ENCODE data around the gene RALGAPA1.
"Not testable (repeated sequence)": the region's sequence is repeated elsewhere in the genome, so short reads cannot be mapped to it uniquely, and the experiment has no call there.

DNA sequence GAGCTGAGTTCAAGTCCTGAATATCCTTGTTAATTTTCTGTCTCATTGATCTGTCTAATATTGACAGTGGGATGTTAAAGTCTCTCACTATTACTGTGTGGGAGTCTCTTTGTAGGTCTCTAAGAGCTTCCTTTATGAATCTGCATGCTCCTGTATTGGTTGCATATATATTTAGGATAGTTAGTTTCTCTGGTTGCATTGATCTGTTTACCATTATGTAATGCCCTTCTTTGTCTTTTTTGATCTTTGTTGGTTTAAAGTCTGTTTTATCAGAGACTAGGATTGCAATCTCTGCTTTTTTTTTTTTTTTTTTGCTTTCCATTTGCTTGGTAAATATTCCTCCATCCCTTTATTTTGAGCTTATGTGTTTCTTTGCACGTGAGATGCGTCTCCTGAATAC, 32.6 kb upstream of the RALGAPA1 start:
- TF ChIP-seq CTCF (IDR thresholded peaks at IDR 0.05; ENCODE audit: low read depth, low read length); EZH2phosphoT487 (IDR thresholded peaks at IDR 0.05; ENCODE audit: low read depth): not testable (repeated sequence)
